Epithelial cell of proximal tubule (primary cell): ENCODE data around the gene PLCH2. TPM values are rescaled to one million over a fixed set of nuclear protein-coding genes. Genes with fewer than 3 reads are reported as not detected.

Source experiments
- DNase-seq: peaks from one replicate; pipeline ENCODE4 v3.0.0-alpha.2; 2011; ENCODE audit warnings: low read depth
- H3K4me3 ChIP-seq: 2 replicates; pipeline ENCODE4 v1.5.1; 2011; ENCODE audit warnings: low read depth, mild to moderate bottlenecking, low read length
- total RNA-seq: library from RNA; depleted of rRNA; stranded (reverse); fragments of >200 nt; gene quantifications from 2 replicates; pipeline ENCODE4 v1.2.3, GENCODE V29; 2015
- TF ChIP-seq, protein P1 (sequence below): conservative IDR thresholded peaks from 2 replicates; pipeline ENCODE4 v1.5.1; 2012; ENCODE audit warnings: low read depth, mild to moderate bottlenecking, low read length

Gene PLCH2
- total RNA-seq, 1 donor from 2014 or later: 0.12 TPM

DNA sequence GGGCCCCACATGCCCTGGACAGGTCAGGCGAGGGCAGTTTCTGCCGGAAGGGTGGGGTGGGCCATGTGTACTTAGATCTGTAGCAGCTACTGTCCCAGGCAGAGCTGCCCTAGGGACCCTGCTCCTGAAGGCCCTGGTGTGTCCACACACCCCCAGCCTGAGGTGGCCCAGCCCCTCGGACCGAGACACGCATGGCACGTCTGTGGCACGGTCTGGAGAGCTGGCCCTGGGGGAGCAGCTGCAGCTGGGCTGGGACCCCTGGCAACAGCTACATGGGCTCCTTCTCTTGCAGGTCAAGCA is 25.7 kb downstream of the PLCH2 start:
- TF ChIP-seq, protein P1, sequence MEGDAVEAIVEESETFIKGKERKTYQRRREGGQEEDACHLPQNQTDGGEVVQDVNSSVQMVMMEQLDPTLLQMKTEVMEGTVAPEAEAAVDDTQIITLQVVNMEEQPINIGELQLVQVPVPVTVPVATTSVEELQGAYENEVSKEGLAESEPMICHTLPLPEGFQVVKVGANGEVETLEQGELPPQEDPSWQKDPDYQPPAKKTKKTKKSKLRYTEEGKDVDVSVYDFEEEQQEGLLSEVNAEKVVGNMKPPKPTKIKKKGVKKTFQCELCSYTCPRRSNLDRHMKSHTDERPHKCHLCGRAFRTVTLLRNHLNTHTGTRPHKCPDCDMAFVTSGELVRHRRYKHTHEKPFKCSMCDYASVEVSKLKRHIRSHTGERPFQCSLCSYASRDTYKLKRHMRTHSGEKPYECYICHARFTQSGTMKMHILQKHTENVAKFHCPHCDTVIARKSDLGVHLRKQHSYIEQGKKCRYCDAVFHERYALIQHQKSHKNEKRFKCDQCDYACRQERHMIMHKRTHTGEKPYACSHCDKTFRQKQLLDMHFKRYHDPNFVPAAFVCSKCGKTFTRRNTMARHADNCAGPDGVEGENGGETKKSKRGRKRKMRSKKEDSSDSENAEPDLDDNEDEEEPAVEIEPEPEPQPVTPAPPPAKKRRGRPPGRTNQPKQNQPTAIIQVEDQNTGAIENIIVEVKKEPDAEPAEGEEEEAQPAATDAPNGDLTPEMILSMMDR: no peak
- no peak overlapping the region for H3K4me3 ChIP-seq
- no peak for DNase-seq

DNA sequence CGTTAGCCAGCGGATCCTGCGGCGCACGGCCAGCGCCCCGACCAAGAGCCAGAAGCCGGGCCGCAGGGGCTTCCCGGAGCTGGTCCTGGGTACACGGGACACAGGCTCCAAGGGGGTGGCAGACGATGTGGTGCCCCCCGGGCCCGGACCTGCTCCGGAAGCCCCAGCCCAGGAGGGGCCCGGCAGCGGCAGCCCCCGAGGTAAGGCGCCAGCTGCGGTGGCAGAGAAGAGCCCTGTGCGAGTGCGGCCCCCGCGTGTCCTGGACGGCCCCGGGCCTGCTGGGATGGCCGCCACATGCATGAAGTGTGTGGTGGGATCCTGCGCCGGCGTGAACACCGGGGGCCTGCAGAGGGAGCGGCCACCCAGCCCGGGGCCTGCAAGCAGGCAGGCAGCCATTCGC is 26.1 kb downstream of the PLCH2 start:
- DNase-seq: no peak
- H3K4me3 ChIP-seq: no peak overlapping the region
- TF ChIP-seq, protein P1: no peak

GRCh38 chr1:2502661-2503553 is 26.8 kb downstream of the PLCH2 start:
- TF ChIP-seq, protein P1: no peak
- no peak overlapping the region for H3K4me3 ChIP-seq
- DNase-seq: no peak

GRCh38 chr1:2503554-2504224 is 27.6 kb downstream of the PLCH2 start:
- TF ChIP-seq, protein P1: no peak
- DNase-seq: no peak
- no peak overlapping the region for H3K4me3 ChIP-seq

- TF ChIP-seq, protein P1: no peak
- no peak overlapping the region for H3K4me3 ChIP-seq
- no peak for DNase-seq
These were observed 28.3 kb downstream of the PLCH2 start for GRCh38 chr1:2504225-2504948.

DNA sequence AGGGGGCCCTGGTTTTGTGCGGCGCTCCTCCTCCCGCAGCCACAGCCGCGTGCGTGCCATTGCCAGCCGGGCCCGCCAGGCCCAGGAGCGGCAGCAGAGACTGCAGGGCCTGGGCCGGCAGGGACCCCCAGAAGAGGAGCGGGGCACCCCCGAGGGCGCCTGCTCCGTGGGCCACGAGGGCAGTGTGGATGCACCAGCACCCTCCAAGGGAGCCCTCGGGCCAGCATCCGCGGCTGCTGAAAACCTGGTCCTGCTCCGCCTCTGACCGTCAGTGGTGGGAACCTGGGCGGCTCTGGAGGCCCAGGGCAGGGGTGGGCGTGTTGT is 28.8 kb downstream of the PLCH2 start:
- TF ChIP-seq, protein P1: no peak
- no peak overlapping the region for H3K4me3 ChIP-seq
- no peak for DNase-seq
